GM13976 (cell line): ENCODE results near the gene SLC26A1.

Source experiments
- DNase-seq: peaks from one replicate; pipeline ENCODE4 v3.0.0; 2012; ENCODE audit warnings: low spot score
- CTCF ChIP-seq: IDR thresholded peaks from 2 replicates; pipeline ENCODE4 v1.5.1; 2012; ENCODE audit warnings: borderline replicate concordance, mild to moderate bottlenecking; ENCODE audit not compliant: insufficient read depth; ENCODE audit errors: extremely low read depth, missing control alignments, control extremely low read depth
- in situ Hi-C: fragments of 300-500 bp; cut with MboI; formaldehyde crosslinking; loops from one replicate; pipeline ENCODE4 v1.12.0; 2022; ENCODE audit warnings: low sequenced_read_pairs, mixed read lengths, inconsistent platforms; ENCODE audit not compliant: unreplicated experiment

SLC26A1 gene

GRCh38 chr4:1018147-1019020 lies 25.2 kb upstream of the SLC26A1 start:
- DNase-seq = no peak
- in situ Hi-C loops = no loop called here
- TF ChIP-seq CTCF = no peak

GRCh38 chr4:1017706-1018105 lies 24.5 kb upstream of the SLC26A1 start:
- DNase-seq = no peak
- TF ChIP-seq CTCF = no peak
- in situ Hi-C loops = no loop called here

GRCh38 chr4:1017211-1017610 lies 24.0 kb upstream of the SLC26A1 start:
- in situ Hi-C loops = no loop called here
- no peak for DNase-seq
- no peak for TF ChIP-seq CTCF

GRCh38 chr4:1015746-1016145 lies 22.5 kb upstream of the SLC26A1 start:
- TF ChIP-seq CTCF = no peak
- in situ Hi-C loops = no loop called here
- no peak for DNase-seq

GRCh38 chr4:1015179-1015578 lies 22.0 kb upstream of the SLC26A1 start:
- TF ChIP-seq CTCF = no peak
- in situ Hi-C loops = no loop called here
- no peak for DNase-seq

GRCh38 chr4:1014291-1015167 lies 21.3 kb upstream of the SLC26A1 start:
- no peak for DNase-seq
- in situ Hi-C loops = no loop called here
- TF ChIP-seq CTCF = no peak
